Globus pallidus (tissue), 1 donor: ENCODE data around the gene LDLRAD2.
"Not testable (repeated sequence)": the region's sequence is repeated elsewhere in the genome, so short reads cannot be mapped to it uniquely, and the experiment has no call there.

Source experiments
- DNase-seq: peaks from one replicate; pipeline ENCODE4 v3.0.0-alpha.2; 2015; ENCODE audit warnings: low spot score

The LDLRAD2 gene

DNA sequence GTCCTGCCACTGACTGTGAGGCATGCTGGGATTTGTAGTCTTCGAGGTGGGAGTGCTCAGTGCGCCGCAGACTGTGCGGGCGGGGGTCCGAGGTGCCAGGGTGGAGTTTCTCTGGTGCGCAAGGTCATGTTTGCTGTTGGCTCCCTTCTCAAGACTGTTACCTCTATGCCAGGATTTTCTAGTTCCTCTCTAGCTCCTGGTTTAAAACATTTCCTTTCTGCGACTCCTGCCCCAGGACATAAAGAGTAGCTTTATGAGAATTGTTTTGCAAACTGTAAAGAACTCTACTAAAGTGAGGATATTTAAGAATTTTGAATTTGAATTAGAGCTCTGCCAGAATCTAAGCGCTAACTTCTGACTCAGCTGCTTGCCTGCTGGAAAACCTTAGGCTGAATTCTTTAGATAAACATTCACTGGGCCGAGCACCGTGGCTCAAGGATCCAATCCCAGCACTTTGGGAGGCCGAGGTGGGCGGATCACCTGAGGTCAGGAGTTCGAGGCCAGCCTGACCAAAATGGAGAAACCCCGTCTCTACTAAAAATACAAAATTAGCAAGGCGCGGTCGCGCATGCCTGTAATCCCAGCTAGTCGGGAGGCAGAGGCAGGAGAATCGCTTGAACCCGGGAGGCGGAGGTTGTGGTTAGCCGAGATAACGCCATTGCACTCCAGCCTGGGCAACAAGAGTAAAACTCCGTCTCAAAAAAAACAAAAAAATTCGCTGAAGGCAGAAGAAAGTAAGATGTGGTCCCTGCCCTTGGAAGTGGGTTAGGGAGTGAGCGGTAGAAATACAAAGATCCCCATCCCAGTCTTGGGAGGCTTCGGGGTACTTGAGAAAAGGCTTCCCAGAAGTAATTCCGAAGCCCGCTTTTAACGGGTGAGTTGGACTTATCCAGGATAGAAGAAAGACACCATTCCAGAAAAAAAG is 28.1 kb upstream of the LDLRAD2 start:
- no peak for DNase-seq

DNA sequence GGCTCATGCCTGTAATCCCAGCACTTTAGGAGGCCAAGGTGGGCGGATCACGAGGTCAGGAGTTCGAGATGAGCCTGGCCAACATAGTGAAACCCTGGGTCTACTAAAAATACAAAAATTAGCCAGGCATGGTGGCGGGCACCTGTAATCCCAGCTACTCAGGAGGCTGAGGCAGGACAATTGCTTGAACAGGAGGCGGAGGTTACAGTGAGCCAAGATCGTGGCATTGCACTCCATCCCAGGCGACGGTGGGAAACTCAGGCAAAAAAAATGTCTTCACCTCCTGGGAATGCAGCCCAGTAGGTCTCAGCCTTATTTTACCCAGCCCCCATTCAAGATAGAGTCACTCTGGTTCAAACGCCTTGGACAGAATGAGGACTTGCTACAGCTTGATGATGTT is 26.3 kb upstream of the LDLRAD2 start:
- not testable (repeated sequence) for DNase-seq

DNA sequence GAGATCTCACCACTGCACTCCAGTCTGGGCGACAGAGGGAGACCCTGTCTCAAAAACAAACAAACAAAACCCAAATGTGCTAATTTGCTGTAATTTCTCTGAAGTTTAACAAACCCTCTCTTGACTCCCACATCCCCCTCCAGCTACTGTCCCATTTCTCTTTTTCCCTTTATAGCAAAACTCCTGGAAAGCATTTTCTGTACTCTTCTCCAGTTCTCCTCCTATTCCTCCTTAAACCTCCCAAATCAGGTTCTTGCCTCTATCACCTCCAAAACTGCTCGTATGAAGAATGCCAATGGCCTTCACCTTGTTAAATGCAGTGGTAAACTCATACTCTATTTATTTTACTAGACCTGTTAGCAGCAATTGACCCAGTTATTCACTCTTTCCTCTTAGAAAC is 25.4 kb upstream of the LDLRAD2 start:
- DNase-seq, result no peak

GRCh38 chr1:21793104-21793503 is 19.0 kb upstream of the LDLRAD2 start:
- DNase-seq, result no peak

GRCh38 chr1:21794656-21795055 is 17.4 kb upstream of the LDLRAD2 start:
- no peak for DNase-seq

DNA sequence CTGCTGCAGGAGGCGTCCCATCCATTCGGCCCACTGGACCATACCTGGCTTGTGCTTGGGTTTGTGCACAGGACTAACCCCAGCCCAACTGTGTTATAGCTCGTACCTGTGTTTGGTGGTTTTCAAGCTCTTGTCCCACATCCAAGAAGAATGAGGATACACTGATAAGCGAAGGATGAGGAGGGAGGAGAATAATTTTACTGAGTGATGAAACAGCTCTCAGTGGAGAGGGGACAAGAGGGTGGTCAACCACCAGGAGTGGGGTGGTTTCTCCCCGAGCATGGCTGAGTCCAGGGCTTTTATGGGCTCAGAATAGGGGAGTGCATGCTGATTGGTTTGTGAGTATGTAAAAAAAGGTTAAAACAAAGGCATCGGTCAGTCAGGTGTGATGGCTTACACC is 17.0 kb upstream of the LDLRAD2 start:
- no peak for DNase-seq

DNA sequence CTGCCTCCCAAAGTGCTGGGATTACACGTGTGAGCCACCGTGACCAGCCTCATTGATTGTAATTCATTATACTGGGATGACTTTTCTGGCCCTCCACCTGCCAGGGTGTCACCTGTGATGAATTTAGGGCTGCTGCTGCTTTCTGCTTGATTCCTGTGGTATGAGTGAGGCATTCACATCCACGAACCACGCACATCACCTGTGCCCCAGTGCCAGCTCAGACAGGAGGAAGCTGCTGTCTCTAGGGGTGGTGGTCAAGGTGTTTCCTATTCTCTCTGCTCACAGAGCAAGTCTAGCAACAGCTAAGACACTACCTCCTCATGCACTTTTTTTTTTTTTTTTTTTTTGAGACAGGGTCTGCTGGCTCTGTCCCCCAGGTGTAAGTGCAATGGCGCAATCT is 12.3 kb upstream of the LDLRAD2 start:
- DNase-seq, result no peak

GRCh38 chr1:21801100-21801499 is 11.0 kb upstream of the LDLRAD2 start:
- no peak for DNase-seq

- DNase-seq, result no peak
These were observed 7.5 kb upstream of the LDLRAD2 start for GRCh38 chr1:21804536-21804935.

GRCh38 chr1:21813542-21813941 is 1.5 kb downstream of the LDLRAD2 start:
- no peak for DNase-seq

GRCh38 chr1:21814241-21814918 is 2.3 kb downstream of the LDLRAD2 start:
- DNase-seq, result no peak

- DNase-seq, result no peak
These were observed 3.0 kb downstream of the LDLRAD2 start for GRCh38 chr1:21814981-21815582.

- no peak for DNase-seq
These were observed 3.8 kb downstream of the LDLRAD2 start for GRCh38 chr1:21815724-21816321.

DNA sequence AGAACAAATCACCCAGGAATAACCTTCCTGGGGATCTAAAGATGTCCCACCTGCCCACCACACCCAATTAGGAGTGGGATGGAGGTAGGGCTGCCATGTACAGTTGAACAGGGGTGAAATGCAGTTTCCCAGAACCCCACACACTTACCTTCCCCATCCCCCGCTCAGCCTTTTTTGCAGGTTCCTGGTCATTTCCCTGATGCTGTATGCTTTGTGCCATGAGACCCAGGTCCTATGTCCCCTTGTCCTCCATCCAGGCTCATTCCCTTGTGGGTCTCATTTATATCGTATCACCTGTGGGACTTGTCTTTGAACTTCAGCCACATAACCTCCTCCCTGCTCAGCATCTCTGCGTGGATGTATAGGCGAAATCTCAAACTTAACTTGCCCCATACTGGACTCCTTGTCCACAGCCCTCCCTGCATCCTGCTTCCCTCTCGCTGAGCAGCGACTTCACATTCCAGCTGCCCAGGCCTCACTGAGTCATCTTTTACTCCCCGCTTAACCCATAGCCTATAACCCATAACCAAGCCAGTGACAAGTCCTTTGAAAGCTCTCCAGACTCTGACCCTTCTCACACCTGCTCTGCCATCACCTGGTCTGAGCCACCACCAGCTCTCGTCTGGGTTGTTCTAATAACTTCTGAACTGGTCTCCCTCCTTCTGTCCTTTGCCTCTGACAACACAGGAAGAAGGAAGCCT is 4.7 kb downstream of the LDLRAD2 start:
- no peak for DNase-seq

DNA sequence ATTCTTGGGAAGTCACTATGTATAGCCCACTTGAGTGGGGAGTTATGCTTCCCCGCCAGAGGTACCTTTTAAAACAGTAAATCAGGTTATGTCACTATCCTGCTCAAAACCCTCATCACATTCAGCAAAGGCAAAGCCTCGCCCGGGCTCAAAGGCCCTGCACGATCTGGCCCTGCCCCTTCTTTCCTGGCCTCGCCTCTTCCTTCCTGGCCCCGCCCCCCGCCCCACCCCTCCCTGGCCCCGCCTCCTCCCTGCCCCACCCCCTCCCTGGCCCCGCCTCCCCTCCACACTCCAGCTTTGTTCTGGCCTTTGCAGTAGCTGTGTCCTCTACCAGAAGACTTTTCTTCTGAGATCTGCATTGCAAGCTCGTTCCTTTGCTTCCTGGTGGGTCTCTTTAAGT is 6.6 kb downstream of the LDLRAD2 start:
- DNase-seq, result no peak

GRCh38 chr1:21820597-21821232 is 8.7 kb downstream of the LDLRAD2 start:
- DNase-seq, result no peak

GRCh38 chr1:21821385-21822019 is 9.4 kb downstream of the LDLRAD2 start:
- no peak for DNase-seq

GRCh38 chr1:21822349-21822748 is 10.3 kb downstream of the LDLRAD2 start:
- no peak for DNase-seq

GRCh38 chr1:21823206-21823979 is 11.3 kb downstream of the LDLRAD2 start:
- DNase-seq, result no peak
